Measurements from ENCODE around the gene VPS16.
"Not testable (repeated sequence)": the region's sequence is repeated elsewhere in the genome, so short reads cannot be mapped to it uniquely, and the experiment has no call there.

VPS16 gene

DNA sequence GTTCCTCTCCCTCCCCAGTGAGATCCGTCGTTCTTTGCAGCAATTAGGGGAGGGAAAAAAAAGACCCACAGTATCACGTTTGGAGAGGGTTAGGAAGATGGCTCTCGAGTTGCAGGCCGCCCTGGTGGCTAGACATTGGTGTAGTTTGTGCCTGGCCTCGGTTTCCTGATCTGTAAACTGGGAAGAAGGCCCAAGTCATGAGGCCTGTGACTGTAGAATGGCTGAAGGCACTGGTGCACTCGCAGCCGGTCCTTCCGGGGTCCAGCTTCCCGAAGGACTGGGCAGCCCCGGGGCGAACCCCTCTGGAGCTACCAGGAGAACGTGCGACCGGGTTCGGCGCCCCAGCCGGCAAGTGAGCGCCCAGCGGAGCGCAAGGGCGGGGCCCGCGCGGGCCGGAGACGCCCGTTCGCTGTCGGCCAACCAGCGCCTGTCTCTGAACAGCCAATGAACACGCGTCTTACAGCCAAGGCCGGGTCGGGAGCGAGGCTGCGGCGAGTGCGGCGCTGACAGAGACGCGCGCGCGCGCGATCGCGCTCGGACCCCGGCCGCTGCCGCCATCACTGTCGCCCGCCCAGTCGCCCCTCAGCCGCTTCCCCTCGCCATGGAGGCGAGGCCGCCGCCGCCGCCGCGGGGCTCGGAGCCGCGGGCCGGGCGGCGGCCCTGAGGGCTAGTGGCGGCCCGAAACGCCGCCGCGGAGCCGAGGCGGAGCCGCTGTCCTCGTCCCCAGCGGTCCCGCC is 32.6 kb downstream of the VPS16 start, which contains the start of gene PTPRA:
Gene PTPRA (plus strand): TSS at position 472 of the 737 bp plus-strand sequence. CDS start 90,797 bp downstream, outside the sequence.
- no peak for DNase-seq

DNA sequence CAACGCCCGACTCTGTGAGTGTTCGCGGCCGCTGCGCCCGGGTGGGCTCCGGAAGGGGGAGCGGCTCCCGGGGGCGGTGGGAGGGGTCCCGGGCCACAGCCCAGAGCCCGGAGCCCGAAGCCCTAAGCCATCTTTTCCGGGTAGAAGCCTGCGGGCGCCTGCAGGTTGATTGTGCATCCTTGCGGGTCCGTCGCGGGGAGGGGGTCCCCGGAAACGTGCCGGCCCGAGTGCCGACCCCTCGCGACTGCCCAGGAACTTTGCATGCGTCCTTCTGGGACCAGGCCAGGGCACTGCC is 33.1 kb downstream of the VPS16 start:
- no peak for DNase-seq

DNA sequence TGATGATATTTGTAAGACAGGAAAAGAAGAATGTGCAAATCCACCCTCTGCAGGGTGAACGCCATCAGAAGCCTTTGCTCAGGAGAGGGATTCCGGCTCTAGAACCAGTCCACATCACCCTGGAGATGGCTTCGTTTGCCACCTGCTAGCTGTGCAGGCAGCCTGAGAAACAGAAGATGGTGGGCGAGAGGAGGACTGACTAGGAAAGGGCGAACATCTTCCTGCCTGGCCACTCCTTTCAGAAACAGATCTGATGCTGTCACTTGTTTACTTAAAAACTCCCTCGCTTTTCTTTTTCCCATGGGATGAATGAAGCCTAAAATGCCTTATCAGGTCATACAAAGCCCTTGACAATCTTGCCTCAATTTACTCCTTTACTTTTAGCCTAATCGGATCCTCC is 33.9 kb downstream of the VPS16 start:
- no peak for DNase-seq

DNA sequence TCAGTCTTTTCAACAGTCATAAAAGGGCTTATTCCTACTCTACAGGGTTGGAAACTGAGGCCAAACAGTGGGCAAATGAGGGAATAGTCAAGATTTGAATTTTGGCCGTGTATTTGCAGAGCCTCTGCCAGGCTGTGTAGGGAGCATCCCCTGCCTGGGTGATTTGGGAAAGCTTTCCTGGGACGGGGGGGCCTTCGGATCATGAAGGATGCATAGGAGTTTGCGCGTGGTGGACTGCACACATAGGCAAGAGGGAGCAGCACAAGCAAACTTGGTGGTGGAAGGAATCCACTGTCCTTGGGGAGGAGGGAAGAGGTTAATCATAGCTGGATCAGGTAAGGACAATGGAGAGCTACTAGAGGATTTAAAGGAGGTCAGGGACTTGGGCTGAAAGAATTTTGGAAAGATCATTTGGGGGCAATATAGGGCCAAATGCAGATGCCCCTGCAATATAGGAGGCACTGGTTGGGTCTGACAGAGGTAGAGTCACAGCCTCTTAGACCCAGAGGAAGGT is 35.2 kb downstream of the VPS16 start:
- no peak for DNase-seq

DNA sequence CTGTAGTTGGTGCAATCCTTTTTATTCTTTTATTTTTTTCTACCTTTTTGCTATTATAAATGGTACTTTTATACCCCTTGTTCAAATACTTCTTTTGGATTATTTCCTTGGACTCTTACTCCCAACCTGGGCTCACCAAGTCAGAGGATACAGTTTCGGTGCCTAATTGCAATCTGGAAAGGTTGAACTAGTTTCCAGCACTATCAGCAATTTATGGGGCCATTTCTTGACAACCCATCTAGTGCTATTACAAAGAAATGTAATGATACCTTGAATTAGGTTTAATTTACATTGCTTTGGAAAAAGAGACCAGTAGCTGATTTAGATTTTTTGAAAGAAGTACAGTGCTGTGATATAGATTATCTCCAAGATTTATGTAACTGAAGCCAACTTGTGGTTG is 38.0 kb downstream of the VPS16 start:
- no peak for DNase-seq

DNA sequence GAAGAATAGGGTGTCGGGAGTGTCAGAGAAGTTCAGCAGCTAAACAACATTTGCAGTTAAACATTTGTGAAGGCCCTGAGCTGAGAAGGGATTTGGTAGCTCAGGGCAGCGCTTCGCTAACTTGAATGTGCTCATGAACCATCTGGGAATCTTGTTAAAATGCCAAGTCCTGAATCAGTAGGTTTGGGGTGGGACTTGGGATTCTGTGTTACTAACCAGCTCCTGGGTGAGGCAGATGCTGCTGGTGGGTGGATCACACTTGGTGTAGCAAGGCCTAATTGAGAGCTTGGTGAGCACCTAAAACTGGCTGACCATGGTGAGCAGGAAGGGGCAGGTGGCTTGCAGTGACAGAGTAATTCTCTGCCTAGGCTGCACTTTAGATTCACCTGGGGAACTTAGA is 38.6 kb downstream of the VPS16 start:
- DNase-seq: no peak

DNA sequence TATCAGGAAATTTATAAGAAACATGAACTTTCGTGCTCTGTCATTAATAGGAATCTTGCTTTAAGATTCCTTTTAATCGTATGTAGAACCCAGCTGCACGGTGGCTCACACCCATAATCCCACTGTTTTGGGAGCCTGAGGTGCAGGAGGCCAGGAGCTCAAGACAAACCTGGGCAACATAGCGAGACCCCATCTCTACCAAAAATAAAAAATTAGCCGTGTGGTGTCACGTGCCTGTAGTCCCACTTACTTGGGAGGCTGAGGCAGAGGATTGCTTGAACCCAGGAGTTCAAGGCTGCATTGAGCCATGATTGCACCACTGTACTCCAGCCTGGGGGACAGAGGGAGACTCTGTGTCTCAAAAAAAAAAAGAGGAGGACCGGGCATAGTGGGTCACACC is 40.1 kb downstream of the VPS16 start:
- DNase-seq: no peak

DNA sequence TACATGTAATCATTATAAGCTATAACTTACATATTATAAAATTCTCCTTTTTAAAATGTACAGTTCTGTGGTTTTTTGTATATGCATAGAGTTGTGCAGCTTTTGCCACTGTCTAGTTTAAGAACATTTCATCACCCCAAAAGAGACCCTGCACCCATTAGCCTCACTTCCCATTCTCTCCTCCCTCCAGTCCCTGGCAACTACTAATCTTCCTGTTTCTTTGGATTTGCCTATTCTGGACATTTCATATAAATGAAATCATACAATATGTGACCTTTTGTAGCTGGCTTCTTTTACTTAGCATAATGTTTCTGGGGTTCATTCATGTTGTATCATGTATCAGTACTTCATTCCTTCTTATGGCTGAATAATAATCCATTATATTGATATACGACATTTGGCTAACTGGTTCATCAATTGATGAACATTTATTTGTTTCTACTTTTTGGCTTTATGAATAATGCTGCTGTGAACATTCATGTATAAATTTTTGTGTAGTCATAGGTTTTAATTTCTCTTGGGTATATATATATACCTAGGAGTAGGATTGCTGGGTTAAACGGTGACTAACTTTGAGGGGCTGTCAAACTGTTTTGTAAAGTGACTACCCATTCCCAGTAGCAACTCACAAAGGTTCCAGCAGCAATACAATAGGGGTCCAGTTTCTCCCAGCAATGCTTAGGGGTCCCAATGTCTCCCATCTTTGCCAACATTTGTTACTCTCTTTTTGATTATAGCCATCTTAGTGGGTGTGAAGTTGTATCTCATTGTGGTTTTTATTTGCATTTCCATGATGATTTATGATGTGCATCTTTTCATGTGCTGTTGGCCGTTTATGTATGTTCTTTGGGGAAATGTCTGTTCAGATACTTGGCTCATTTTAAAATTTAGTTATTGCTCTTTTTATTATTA is 43.4 kb downstream of the VPS16 start:
- DNase-seq: no peak

DNA sequence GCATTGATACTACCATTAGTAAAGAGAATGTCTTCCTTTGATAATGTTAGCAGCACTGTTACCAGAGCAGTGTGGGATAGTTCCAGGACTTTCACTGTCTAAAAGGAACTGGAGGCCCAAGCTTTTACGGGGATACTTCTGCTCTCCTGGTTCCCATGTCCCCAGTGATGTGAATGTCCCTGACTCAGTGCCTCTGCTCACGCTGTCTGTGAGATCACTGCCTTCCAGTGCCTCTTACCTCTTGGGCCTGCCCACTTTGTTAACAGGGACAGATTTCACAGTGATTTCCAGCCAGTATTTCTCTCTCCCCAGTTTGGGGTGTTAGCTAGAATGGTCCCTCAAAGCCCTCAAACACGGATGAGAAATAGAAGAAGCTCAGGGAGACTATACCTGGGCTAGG is 47.2 kb downstream of the VPS16 start:
- no peak for DNase-seq

DNA sequence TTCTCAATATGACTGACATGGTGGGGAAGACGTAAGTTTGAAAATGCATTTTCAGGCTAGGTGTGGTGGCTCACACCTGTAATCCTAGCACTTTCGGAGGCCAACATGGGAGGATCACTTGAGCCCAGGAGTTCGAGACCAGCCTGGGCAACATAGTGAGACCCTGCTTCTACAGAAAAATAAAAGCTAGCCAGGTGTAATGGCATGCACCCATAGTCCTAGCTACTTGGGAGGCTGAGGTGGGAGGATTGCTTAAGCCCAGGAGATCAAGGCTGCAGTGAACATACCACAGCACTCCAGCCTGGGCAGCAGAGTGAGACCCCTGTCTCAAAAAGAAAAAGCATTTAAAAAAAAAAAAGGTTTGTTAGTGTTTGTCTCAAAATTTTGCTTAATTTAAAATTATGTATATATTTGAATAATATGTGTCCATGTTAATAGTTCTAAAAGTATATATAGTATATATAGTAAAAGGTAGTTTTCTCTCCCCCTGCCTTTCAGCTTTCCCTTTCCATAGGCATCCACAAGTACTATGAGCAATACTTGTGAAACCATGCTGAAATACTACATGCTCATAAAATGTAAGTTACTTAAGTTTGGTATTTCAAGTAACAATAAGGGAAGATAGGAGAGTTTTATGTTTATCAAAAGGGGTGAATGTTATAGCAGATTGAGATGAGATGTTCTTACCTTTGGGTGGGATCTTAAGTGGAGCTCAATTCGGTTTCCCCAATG is 47.8 kb downstream of the VPS16 start:
- no peak for DNase-seq

DNA sequence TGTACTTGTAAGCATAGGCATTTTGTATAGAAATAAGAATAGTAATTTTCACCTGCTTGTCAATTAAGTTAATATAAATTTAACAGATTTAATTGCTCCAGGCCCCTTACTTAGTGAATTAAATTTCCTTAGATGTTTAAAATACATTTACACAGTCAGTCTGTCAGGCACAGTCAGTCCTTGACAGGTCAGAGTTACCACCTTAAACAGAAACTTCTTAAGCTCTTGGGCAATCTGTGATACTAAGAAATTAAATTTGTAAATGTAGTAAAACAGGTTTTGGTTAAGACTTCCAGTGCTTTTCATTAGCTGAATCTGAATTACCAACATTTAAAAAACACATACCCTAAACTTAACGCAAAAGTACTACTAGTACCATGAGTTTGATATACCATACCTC is 48.7 kb downstream of the VPS16 start:
- DNase-seq: no peak

DNA sequence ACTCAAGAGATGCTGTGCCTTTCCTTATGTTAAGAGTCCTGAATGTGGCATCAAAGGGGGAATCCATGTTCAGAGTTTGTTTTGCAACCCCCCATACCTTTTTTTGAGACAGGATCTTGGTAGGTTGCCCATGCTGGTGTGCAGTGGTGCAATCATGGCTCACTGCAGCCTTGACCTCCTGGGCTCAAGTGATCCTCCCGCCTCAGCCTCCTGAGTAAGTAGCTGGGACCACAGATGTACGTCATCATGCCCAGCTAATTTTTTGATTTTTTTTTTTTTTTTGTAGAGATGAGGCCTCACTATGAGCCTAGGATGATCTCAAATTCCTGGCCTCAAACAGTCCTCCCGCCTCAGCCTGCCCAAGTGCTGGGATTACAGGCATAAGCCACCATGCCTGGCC is 49.3 kb downstream of the VPS16 start:
- no peak for DNase-seq

DNA sequence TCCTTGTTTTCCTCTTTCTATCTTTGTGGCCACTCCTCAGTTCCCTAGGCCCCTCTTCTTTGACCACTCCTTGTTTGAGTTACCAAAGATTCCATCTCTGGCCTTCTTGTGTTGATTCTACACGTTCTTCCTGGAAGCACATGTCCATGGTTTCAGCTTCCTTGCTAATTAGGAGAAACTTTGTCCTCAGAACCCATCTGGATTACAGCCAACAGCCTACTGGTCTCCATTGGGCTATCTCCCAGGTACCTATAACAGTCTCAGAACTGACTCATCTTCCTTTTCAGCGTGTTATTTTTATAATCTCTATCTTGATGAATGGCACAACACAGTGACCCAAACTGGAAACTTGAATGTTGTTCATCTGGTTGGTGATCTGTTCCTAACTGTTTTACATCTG is 50.2 kb downstream of the VPS16 start:
- DNase-seq: no peak

DNA sequence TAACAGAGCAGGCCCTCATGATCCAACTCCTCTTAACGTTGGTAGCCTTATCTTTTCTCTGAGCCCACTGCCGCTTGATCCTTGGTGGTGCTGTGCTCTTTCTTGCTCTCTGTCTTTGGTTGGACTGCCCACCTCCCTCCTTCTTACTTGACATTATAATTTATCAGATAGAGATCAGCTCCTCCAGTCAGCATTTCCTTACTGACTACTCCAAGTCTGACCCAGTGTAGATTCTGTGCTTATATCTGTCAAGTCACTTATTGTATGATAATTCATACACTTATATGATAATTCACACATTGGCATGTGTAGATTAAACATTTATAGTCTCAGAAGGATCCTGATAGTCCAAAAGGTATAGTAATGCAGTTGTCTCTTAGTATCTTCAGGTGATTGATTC is 50.8 kb downstream of the VPS16 start:
- DNase-seq: no peak

DNA sequence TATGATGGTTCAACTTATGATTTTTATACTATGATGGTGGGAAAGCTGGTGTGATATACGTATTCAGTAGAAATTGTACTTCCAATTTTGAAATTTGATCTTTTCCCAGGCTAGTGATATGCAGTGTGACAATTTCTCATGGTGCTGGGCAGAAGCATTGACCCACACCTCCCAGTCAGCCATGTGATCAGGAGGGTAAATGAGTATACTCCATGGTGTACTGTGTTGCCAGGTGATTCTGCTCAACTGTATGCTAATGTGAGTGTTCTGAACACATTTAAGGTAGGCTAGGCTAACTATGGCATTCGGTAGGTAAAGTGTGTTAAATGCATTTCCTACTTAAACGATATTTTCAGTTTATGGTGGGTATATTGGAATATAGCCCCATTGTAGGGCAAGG is 51.8 kb downstream of the VPS16 start:
- no peak for DNase-seq

DNA sequence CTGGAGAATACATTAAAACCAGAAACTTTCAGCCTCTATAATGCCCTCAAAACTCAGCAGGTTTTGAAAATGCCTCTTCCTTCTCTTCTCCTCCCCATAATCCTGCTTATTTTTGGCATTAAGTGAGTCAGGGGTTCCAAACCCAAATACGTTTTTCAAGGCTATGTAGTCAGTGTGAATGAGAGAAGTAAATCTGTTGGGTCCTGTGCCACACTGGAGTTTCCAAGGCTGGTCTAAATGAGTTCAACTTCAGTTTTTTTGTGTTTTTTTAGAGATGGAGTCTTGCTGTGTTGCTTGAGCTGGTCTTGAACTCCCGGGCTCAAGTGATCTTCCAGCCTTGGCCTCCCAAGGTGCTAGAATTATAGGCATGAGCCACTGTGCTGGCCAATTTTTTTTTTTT is 53.7 kb downstream of the VPS16 start:
- no peak for DNase-seq

DNA sequence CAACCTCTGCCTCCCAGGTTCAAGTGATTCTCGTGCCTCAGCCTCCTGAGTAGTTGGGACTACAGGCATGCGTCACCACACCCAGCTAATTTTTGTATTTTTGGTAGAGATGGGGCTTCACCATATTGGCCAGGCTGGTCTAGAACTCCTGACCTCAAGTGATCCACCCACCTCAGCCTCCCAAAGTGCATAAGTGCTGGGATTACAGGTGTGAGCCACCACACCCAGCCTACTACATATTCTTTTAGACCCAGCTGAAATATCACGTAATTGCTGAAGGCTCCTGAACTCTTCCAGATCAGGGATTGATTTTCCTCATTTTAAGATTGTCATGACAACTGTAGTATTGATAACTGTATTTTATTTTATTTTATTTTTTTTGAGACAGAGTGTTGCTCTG is 54.6 kb downstream of the VPS16 start:
- DNase-seq: not testable (repeated sequence)

DNA sequence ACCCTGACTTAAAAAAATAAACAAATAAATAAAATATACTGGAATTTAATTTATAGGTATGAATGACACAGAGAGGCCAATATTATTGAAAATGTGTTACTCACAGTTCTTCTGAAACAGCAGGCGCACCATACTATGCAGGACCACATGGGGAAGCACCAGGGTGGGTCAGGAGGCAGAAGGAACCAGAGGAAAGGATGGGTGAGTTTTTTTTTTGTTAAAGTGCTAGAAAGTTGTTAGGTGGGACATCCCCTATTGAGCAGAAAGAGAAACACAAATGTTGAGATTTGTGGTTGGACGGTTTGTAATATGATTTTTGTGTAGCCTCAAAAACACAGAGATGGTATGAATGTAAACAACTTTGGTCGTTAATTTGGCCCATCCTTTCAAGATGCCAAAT is 58.7 kb downstream of the VPS16 start:
- DNase-seq: no peak

DNA sequence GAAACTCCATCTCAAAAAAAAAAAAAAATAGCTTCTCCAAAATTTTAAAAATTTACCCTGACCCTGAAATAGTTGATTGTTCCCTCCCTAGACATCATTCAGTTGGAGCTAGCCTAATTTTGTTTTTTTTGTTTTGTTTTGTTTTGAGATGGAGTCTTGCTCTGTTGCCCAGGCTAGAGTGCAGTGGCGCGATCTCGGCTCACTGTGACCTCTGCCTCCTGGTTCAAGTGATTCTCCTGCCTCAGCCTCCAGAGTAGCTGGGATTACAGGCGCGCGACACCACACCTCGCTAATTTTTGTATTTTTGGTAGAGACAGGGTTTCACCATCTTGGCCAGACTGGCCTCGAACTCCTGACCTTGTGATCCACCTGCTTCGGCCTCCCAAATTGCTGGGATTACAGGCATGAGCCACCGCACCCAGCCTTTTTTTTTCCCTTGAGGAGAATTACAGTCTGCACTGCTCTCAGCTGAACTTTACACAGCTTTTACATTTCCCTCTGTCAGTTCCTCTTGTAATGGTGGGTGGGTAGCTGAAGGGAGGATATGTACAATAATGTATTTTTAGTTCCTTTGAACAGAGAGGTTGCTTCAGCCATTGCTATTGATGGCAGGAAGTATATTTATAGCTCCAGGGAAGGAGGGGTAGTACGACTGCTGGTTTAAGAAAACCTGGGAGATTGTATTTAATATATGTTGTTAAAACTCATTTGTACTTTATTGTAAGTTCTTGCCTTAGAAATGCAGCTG is 60.5 kb downstream of the VPS16 start:
- no peak for DNase-seq

DNA sequence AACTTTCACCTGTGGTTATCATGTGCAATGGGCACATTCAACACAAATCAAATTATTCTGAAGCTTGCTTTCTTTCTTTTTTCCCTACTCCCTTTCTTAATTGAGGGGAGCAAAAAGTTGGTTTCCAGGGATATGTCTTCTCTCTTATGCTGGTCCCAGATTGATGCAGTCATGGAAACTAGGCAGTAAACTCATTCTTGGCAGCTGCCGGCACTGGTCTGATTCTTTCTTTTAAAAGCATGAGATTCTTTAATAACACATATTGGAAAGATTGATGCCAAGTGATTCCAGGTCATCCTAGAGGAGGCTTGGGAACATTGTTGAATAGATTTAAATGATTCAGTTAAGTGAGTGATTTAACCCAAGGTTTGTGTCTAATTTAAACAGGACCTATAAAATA is 61.7 kb downstream of the VPS16 start:
- no peak for DNase-seq

DNA sequence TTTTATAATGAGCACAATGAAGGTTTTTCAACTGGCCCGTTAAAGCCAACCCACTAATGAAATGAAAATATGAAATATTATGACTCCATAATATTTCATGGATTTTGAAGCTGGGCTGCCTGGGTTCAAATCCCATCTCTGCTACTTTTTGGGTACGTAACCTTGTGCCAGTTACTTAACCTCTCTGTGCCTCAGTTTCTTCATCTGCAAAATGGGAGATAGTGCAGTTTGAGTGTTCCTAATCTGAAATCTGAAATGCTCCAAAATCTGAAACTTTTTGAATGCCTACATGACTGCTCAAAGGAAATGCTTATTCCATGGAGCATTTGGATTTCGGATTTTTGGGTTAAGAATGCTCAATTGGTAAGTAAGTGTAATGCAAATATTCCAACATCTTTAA is 62.3 kb downstream of the VPS16 start:
- no peak for DNase-seq

DNA sequence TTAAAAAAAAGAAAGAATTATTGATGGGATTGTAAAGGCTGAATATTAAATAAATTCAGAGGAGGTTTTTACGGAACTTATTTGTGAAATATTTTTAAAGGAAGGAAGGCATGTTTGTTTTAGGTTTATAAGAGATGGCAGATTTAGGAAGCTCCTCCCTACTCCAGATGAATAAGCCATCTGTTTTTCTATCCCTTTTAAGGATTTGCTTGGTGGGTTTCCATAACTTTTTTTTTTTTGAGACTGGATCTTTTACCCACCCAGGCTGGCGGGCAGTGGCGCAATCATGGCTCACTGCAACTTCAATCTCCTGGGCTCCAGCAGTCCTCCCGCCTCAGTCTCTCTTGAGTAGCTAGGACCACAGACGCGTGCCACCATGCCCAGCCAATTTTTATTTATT is 63.1 kb downstream of the VPS16 start:
- no peak for DNase-seq

DNA sequence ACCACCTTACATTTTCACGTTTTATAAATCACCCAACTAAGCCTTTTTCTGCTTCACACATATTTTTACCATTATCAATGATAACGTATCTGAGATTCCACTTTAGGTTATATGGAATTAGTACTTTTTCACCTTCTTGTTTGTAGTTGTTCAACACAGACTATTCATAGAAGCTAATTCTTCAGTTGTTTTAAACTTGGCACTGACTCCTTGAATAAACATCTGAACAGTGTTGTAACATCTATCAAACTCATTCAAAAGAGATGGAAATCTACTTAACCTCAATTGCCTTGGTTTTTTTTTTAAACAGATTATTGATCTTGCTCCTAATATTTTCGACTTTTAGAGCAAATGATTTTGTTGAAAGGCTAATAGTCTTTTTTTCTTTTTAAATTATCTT is 67.0 kb downstream of the VPS16 start:
- no peak for DNase-seq
